Central memory CD8-positive, alpha-beta T cell (primary cell): ENCODE data around the gene RNF157.
"Not testable (repeated sequence)": the region's sequence is repeated elsewhere in the genome, so short reads cannot be mapped to it uniquely, and the experiment has no call there.

ENCODE experiments used
- ATAC-seq: fragments of 150-1000 bp; cut with Tn5 transposase; replicated peaks from 2 replicates; pipeline ENCODE4 v1.10.0; 2022; ENCODE audit warnings: mild to moderate bottlenecking, moderate FRiP score, moderate number of reproducible peaks; ENCODE audit not compliant: poor library complexity, severe bottlenecking; ENCODE audit errors: extremely low read depth
- DNase-seq, 2 donors: peaks; one replicate each; pipeline ENCODE4 v3.0.0; 2021; ENCODE audit warnings: low spot score in 2 of 2
- H3K27ac Mint-ChIP-seq: one replicate; pipeline ENCODE4 v1.8.0; 2022; ENCODE audit warnings: low read depth, mild to moderate bottlenecking, moderate library complexity, mixed read lengths
- H3K27me3 Mint-ChIP-seq: one replicate; pipeline ENCODE4 v1.8.0; 2022; ENCODE audit warnings: mixed read lengths
- H3K36me3 Mint-ChIP-seq: one replicate; pipeline ENCODE4 v1.8.0; 2022; ENCODE audit warnings: mild to moderate bottlenecking, moderate library complexity, mixed read lengths; ENCODE audit not compliant: insufficient read depth
- H3K4me1 Mint-ChIP-seq: one replicate; pipeline ENCODE4 v1.8.0; 2022; ENCODE audit warnings: mixed read lengths
- H3K4me3 Mint-ChIP-seq: one replicate; pipeline ENCODE4 v1.8.0; 2022; ENCODE audit warnings: mild to moderate bottlenecking, moderate library complexity, mixed read lengths
- H3K9me3 Mint-ChIP-seq: one replicate; pipeline ENCODE4 v1.8.0; 2022; ENCODE audit warnings: mixed read lengths

Gene RNF157

GRCh38 chr17:76274112-76274956, 34.0 kb upstream of the RNF157 start:
- H3K36me3 Mint-ChIP-seq: peaks cover 27% of the 10 kb centered on the region

DNA sequence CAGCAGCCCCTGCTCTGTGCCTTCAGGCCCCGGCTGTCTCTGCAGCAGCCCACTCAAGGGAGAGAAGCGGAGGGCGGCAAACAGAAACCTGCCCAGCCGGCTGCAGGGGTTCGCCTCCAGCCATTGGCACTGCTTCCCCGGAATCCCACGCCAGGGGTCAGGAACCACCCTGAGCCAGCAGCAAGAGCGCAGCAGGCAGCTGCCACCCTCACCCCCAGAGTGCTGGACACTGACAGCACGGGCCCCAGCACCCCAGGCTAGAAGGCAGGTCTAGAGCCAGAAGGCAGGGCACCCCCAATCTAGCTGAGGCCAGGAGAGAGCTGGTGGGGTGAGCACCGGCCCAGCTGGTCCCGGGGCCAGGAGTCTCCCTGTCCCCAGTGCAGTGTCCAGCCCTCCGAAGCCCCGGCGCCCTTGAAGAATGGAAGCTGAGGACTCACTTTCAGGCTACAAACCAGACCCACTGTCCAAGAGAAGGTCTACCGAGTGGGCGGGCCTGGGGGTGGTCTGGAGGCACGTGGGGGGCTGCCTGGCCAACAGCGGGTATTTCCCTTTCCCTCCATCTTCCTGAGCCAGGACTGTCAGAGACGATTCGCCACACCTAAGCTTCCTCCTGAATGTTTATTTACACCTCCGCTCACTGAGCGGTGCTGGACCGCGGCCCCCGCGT, 33.3 kb upstream of the RNF157 start:
- Mint-ChIP-seq H3K9me3 (no peaks in the 10 kb centered on the region), H3K4me1 (peaks cover 37% of the 10 kb centered on the region), H3K36me3 (peaks cover 31% of the 10 kb centered on the region), H3K4me3 (peak overlapping the region; percentile 71), H3K27me3 (no peaks in the 10 kb centered on the region), H3K27ac (peak overlapping the region; percentile 91)
- DNase-seq (no peak), ATAC-seq (no peak)

More at GRCh38 chr17:76274112-76274956, 34.0 kb upstream of the RNF157 start:
- Mint-ChIP-seq H3K27me3 (no peaks in the 10 kb centered on the region), H3K4me1 (peaks cover 31% of the 10 kb centered on the region), H3K9me3 (no peaks in the 10 kb centered on the region), H3K4me3 (peak overlapping the region; percentile 31), H3K27ac (no peak overlapping the region)
- DNase-seq: no peak
- ATAC-seq: no peak

GRCh38 chr17:76272541-76273444, 32.5 kb upstream of the RNF157 start:
- Mint-ChIP-seq H3K4me1 (peaks cover 43% of the 10 kb centered on the region), H3K9me3 (no peaks in the 10 kb centered on the region), H3K36me3 (peaks cover 36% of the 10 kb centered on the region), H3K4me3 (peak overlapping the region; percentile 71), H3K27me3 (no peaks in the 10 kb centered on the region), H3K27ac (peak overlapping the region; percentile 91)
- no peak for DNase-seq
- ATAC-seq: peak; percentile 7

- H3K36me3 Mint-ChIP-seq: peaks cover 43% of the 10 kb centered on the region
- no peak for DNase-seq
- peak overlapping the region; percentile 91 for H3K27ac Mint-ChIP-seq
- ATAC-seq: peak; percentile 28
- H3K4me3 Mint-ChIP-seq: peak overlapping the region; percentile 71
- peaks cover 48% of the 10 kb centered on the region for H3K4me1 Mint-ChIP-seq
- no peaks in the 10 kb centered on the region for H3K27me3 Mint-ChIP-seq
- no peaks in the 10 kb centered on the region for H3K9me3 Mint-ChIP-seq
Observed at GRCh38 chr17:76271669-76272540, 31.6 kb upstream of the RNF157 start.

DNA sequence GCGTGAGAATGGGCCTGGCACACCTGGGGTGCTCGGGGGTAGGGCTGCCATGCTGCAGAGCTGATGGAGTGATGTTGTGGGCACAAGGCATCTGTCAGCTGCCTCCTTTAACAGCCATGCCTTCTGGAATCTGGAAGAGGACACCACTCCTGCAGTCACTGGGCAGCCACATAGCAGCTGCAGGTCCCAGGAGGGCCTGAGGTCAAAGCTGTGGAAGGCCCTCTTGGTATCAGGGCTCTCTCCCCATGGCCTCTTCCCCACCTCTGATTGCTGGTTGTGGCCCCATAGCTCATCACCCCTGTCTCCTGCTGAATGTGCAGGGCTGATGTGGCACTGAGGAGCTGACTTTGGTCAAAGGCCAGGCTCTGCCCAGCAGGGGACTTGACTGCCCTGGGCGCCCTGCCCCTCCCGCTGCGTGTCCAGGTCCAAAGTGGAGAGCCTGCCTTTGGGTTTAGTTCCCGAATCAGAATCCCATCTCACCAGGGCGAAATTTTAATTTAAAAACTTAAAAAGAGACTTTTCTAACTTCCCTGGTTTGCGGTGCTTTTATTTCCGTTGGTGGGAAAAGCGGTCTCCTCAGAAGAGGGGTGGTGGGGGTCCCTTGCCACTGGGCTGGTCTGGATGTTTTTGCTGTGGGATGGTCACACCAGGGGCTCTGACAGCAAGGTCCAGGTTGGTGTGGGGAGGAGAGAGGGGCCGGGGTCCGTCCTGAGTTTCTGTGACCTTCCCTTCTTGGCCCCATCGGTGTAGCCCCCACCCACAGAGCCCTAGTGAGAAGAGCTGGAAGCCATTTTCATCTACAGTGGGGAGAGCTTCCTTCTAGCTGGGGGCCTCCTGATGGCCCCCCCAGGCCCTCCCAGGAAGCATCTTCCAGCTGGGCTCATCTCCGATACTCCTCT, 30.7 kb upstream of the RNF157 start:
- peaks cover 46% of the 10 kb centered on the region for H3K36me3 Mint-ChIP-seq
- no peaks in the 10 kb centered on the region for H3K27me3 Mint-ChIP-seq
- H3K27ac Mint-ChIP-seq: peak overlapping the region; percentile 91
- H3K4me1 Mint-ChIP-seq: peaks cover 55% of the 10 kb centered on the region
- ATAC-seq (no peak), DNase-seq (no peak)
- peak overlapping the region; percentile 71 for H3K4me3 Mint-ChIP-seq
- H3K9me3 Mint-ChIP-seq: no peaks in the 10 kb centered on the region

DNA sequence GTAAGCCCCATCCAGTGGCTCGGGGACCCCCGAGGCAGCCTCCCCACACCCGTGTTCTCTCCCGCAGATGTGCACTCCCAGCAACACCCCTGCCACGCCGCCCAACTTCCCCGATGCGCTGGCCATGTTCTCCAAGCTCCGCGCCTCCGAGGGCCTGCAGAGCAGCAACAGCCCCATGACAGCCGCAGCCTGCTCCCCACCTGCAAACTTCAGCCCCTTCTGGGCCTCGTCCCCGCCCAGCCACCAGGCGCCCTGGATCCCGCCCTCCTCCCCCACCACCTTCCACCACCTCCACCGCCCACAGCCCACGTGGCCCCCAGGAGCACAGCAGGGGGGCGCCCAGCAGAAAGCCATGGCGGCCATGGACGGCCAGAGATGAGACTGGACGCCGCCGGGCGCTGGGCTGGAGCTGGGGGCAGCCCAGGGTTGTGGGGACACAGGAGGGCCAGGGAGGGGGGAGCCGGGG, 29.9 kb upstream of the RNF157 start:
- ATAC-seq (no peak), DNase-seq (no peak)
- H3K27ac Mint-ChIP-seq: peak overlapping the region; percentile 92
- H3K27me3 Mint-ChIP-seq: no peaks in the 10 kb centered on the region
- H3K4me1 Mint-ChIP-seq: peaks cover 55% of the 10 kb centered on the region
- peak overlapping the region; percentile 90 for H3K4me3 Mint-ChIP-seq
- peaks cover 50% of the 10 kb centered on the region for H3K36me3 Mint-ChIP-seq
- no peaks in the 10 kb centered on the region for H3K9me3 Mint-ChIP-seq

DNA sequence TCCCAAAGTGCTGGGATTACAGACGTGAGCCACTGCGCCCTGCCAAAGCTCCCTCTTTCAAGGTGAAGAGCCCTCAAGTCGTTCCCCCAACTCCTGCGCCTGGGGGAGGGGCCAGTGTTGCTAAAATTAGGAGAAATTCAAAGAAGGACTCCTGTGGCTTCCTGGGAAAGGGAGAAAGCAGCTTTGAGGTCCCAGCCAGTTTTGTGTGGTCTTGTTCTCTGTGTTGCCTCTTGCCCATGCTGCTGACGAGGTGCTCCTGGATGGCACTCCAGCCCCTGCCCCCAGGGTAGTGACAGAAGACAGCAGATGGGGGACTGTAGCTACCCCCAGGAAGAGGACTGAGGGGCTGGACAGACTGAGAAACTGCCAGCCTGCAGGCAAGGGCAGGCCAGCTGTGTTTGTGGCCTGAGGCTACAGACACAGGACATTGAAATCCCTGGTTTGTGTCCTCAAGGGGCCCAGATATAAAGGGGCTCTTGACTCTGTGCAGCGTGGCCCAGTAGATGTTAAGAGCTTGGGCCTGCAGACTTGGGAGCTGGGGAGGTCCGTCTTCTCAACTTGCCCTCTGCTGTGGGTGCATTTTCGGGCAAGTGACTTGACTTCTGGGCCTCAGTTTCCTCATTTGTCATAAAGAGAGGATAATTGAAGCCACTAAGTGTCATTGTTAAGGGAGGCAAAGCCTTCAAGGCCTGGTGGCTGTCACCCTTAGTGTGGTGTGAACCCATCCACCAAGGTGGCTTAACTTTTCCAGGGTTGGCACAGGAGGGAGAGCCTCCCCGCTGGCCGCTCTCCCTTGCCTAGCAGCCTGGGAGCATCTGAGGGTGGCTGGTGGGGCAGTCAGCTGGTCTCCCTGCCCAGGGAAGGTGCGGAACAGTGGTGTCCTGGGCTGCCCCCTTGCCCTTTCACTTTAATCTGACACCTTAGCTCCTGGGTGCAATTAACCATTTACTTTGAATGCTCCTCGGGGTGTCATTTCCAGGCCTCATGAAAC, 29.0 kb upstream of the RNF157 start:
- DNase-seq (no peak), ATAC-seq (no peak)
- no peaks in the 10 kb centered on the region for H3K9me3 Mint-ChIP-seq
- H3K27ac Mint-ChIP-seq: peak overlapping the region; percentile 92
- H3K36me3 Mint-ChIP-seq: peaks cover 53% of the 10 kb centered on the region
- H3K27me3 Mint-ChIP-seq: no peaks in the 10 kb centered on the region
- peaks cover 55% of the 10 kb centered on the region for H3K4me1 Mint-ChIP-seq
- H3K4me3 Mint-ChIP-seq: peak overlapping the region; percentile 90

DNA sequence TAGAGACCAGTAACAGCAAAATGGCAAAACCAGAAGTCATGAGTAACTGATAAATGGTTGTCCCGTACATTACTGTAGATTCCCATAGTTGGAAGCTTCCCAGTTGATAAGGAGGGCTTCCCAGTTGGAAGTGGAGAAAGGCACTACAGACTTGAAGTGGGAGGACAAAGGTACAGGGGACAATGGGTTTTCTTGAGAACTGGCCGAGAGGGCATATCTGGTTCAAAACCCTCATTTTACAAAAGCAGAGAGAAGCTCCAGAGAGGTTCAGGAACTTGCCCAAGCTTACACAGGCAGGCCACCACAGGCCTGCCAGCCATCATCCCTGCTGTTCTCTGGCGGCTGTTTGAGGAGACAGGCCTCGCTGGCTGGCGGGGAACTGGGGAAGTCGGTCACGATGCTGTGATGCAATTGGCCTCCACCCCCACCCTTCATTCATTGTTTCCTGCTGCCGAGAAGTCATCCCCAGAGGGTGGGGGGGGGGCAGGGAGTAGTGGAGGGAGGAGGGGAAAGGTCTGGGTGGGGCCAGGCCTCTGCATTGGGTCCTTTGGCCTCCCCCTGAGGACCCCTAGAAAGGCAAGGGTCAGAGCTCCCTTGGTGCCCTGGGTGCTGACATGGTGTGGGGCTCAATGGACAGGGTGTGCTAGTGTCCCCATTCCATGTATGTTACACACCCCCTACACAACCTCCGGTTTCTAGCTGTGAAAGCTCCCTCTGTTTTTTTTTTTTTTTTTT, 27.9 kb upstream of the RNF157 start:
- DNase-seq (peak in 1 of 2 donors; percentile 50), ATAC-seq (peak; percentile 3)
- H3K27me3 Mint-ChIP-seq: no peaks in the 10 kb centered on the region
- H3K4me1 Mint-ChIP-seq: peaks cover 65% of the 10 kb centered on the region
- peaks cover 53% of the 10 kb centered on the region for H3K36me3 Mint-ChIP-seq
- H3K27ac Mint-ChIP-seq: peak overlapping the region; percentile 92
- H3K9me3 Mint-ChIP-seq: no peaks in the 10 kb centered on the region
- H3K4me3 Mint-ChIP-seq: peak overlapping the region; percentile 90

DNA sequence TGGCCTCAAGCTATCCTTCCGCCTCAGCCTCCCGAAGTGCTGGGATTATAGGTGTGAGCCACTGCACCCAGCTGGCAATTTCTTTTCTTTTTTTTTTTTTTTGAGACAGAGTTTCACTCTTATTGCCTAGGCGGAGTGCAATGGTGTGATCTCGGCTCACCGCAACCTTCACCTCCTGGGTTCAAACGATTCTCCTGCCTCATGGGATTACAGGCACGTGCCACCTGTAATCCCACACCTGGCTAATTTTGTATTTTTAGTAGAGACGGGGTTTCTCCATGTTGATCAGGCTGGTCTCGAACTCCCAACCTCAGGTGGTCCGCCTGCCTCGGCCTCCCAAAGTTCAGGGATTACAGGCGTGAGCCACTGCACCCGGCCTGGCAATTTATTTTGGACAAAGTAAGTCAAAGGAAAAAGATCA, 27.3 kb upstream of the RNF157 start:
- Mint-ChIP-seq H3K4me3 (peak overlapping the region; percentile 90), H3K36me3 (peaks cover 53% of the 10 kb centered on the region), H3K4me1 (peaks cover 66% of the 10 kb centered on the region), H3K27ac (peak overlapping the region; percentile 92)
- not testable (repeated sequence) for DNase-seq, ATAC-seq, H3K27me3 Mint-ChIP-seq, H3K9me3 Mint-ChIP-seq
